HG03280 (cell line): ENCODE measurements around the gene AKAP8L.

Source experiments
- ATAC-seq: cut with Tn5 transposase; IDR thresholded peaks from one replicate; pipeline ENCODE4 v1.9.1; 2021; ENCODE audit warnings: mild to moderate bottlenecking, moderate library complexity; ENCODE audit not compliant: unreplicated experiment

The AKAP8L gene

GRCh38 chr19:15418579-15419412 is at the start of gene AKAP8L:
Gene AKAP8L (minus strand): TSS chr19:15418988. CDS start chr19:15418923, 65 bp downstream.
- ATAC-seq, result peak; percentile 92

GRCh38 chr19:15467734-15468214 is 49.0 kb upstream of the AKAP8L start:
- no peak for ATAC-seq

GRCh38 chr19:15466851-15467733 is 48.3 kb upstream of the AKAP8L start:
- ATAC-seq, result peak; percentile 53

GRCh38 chr19:15464394-15465385 is 45.9 kb upstream of the AKAP8L start, which contains the start of gene RASAL3:
Gene RASAL3 (minus strand): TSS chr19:15464544. CDS start chr19:15464358, 186 bp downstream.
- ATAC-seq, result peak; percentile 39

GRCh38 chr19:15463861-15464371 is 45.1 kb upstream of the AKAP8L start:
- ATAC-seq, result peak; percentile 43

GRCh38 chr19:15461694-15462093 is 42.9 kb upstream of the AKAP8L start:
- ATAC-seq, result no peak

- no peak for ATAC-seq
These were observed 39.1 kb upstream of the AKAP8L start for GRCh38 chr19:15457701-15458484.

- no peak for ATAC-seq
These were observed 38.3 kb upstream of the AKAP8L start for GRCh38 chr19:15456871-15457700.

GRCh38 chr19:15456441-15456840 is 37.7 kb upstream of the AKAP8L start:
- ATAC-seq, result no peak

GRCh38 chr19:15455996-15456395 is 37.2 kb upstream of the AKAP8L start:
- no peak for ATAC-seq

- no peak for ATAC-seq
These were observed 35.4 kb upstream of the AKAP8L start for GRCh38 chr19:15453906-15454860.

- no peak for ATAC-seq
These were observed 34.3 kb upstream of the AKAP8L start for GRCh38 chr19:15453091-15453578.

GRCh38 chr19:15452111-15453047 is 33.6 kb upstream of the AKAP8L start:
- ATAC-seq, result no peak

- ATAC-seq, result no peak
These were observed 31.7 kb upstream of the AKAP8L start for GRCh38 chr19:15450528-15450890.

- ATAC-seq, result peak; percentile 57
These were observed 31.1 kb upstream of the AKAP8L start, which contains the start of gene WIZ for GRCh38 chr19:15449620-15450527. Gene WIZ (minus strand): TSS chr19:15449956. CDS start chr19:15448307, 1,649 bp downstream.
